KMS-11 (cell line): Measurements from ENCODE around the gene PCSK6.

Experiments
- H2AFZ ChIP-seq: fragments of 200-600 bp; sonication (generic); 2 replicates; pipeline ENCODE4 v1.6.1; 2016; ENCODE audit warnings: antibody characterized with exemption, mixed run types, low read depth
- H3K27ac ChIP-seq: fragments of 200-600 bp; sonication (generic); 2 replicates; pipeline ENCODE4 v1.6.1; 2016; ENCODE audit warnings: mild to moderate bottlenecking, mixed run types
- H3K27me3 ChIP-seq: fragments of 200-600 bp; sonication (generic); 2 replicates; pipeline ENCODE4 v1.6.1; 2017; ENCODE audit warnings: mild to moderate bottlenecking, low read depth, mixed run types, moderate library complexity; ENCODE audit not compliant: insufficient read depth
- H3K36me3 ChIP-seq: fragments of 200-600 bp; sonication (generic); 2 replicates; pipeline ENCODE4 v1.6.1; 2017; ENCODE audit warnings: mild to moderate bottlenecking, mixed run types; ENCODE audit not compliant: insufficient read depth
- H3K4me1 ChIP-seq: fragments of 200-600 bp; sonication (generic); 2 replicates; pipeline ENCODE4 v1.6.1; 2016; ENCODE audit warnings: mild to moderate bottlenecking, low read depth, mixed run types; ENCODE audit not compliant: poor library complexity, severe bottlenecking
- H3K4me2 ChIP-seq: fragments of 200-600 bp; sonication (generic); 2 replicates; pipeline ENCODE4 v1.7.0; 2016; ENCODE audit warnings: mild to moderate bottlenecking, mixed run types
- H3K4me3 ChIP-seq: fragments of 200-600 bp; sonication (generic); IDR thresholded peaks from 2 replicates; pipeline ENCODE4 v1.6.1; 2017; ENCODE audit warnings: low read depth, low read length, mixed read lengths; ENCODE audit not compliant: insufficient read depth
- H3K79me2 ChIP-seq: fragments of 200-600 bp; sonication (generic); 2 replicates; pipeline ENCODE4 v1.6.1; 2016; ENCODE audit warnings: low read depth, mixed run types; ENCODE audit not compliant: insufficient read depth
- H3K9ac ChIP-seq: fragments of 200-600 bp; sonication (generic); 2 replicates; pipeline ENCODE4 v1.6.1; 2016; ENCODE audit warnings: mild to moderate bottlenecking, mixed run types
- H4K20me1 ChIP-seq: fragments of 200-600 bp; sonication (generic); 2 replicates; pipeline ENCODE4 v1.6.1; 2016; ENCODE audit warnings: mild to moderate bottlenecking, mixed run types; ENCODE audit not compliant: insufficient read depth
- CTCF ChIP-seq: fragments of 200-600 bp; sonication (generic); conservative IDR thresholded peaks from 2 replicates; pipeline ENCODE4 v1.6.1; 2017; ENCODE audit warnings: low read depth, mild to moderate bottlenecking, antibody characterized with exemption, low read length, moderate library complexity, mixed read lengths

The PCSK6 gene

GRCh38 chr15:101449471-101450402 lies 39.8 kb downstream of the PCSK6 start:
- Histone ChIP-seq H3K27ac (no peak overlapping the region), H3K4me2 (no peak overlapping the region)

GRCh38 chr15:101448336-101448735 lies 41.2 kb downstream of the PCSK6 start:
- Histone ChIP-seq H3K4me1 (no peaks in the 10 kb centered on the region), H3K79me2 (no peaks in the 10 kb centered on the region), H3K4me3 (no peak overlapping the region), H2AFZ (no peak overlapping the region), H4K20me1 (no peaks in the 10 kb centered on the region), H3K27me3 (no peaks in the 10 kb centered on the region), H3K36me3 (no peaks in the 10 kb centered on the region), H3K4me2 (no peak overlapping the region), H3K27ac (no peak overlapping the region), H3K9ac (no peak overlapping the region)
- TF ChIP-seq CTCF: no peak

More at GRCh38 chr15:101449471-101450402, 39.8 kb downstream of the PCSK6 start:
- Histone ChIP-seq H3K27me3 (no peaks in the 10 kb centered on the region), H3K4me1 (no peaks in the 10 kb centered on the region), H4K20me1 (no peaks in the 10 kb centered on the region), H2AFZ (no peak overlapping the region), H3K79me2 (no peaks in the 10 kb centered on the region), H3K36me3 (no peaks in the 10 kb centered on the region), H3K9ac (no peak overlapping the region), H3K4me3 (no peak overlapping the region)
- no peak for TF ChIP-seq CTCF

- H3K9ac ChIP-seq: no peak overlapping the region
- H3K27ac ChIP-seq: no peak overlapping the region
- no peaks in the 10 kb centered on the region for H4K20me1 ChIP-seq
- H3K27me3 ChIP-seq: no peaks in the 10 kb centered on the region
- no peaks in the 10 kb centered on the region for H3K79me2 ChIP-seq
- no peak overlapping the region for H3K4me3 ChIP-seq
- H2AFZ ChIP-seq: no peak overlapping the region
- H3K4me2 ChIP-seq: no peak overlapping the region
- no peak for TF ChIP-seq CTCF
- no peaks in the 10 kb centered on the region for H3K36me3 ChIP-seq
- H3K4me1 ChIP-seq: no peaks in the 10 kb centered on the region
These were observed 41.9 kb downstream of the PCSK6 start for GRCh38 chr15:101447561-101448071.

- H3K9ac ChIP-seq: no peak overlapping the region
These were observed 42.4 kb downstream of the PCSK6 start for GRCh38 chr15:101447168-101447533.

More at GRCh38 chr15:101447168-101447533, 42.4 kb downstream of the PCSK6 start:
- no peak overlapping the region for H2AFZ ChIP-seq
- no peaks in the 10 kb centered on the region for H3K4me1 ChIP-seq
- H3K4me3 ChIP-seq: no peak overlapping the region
- H3K79me2 ChIP-seq: no peaks in the 10 kb centered on the region
- no peaks in the 10 kb centered on the region for H3K36me3 ChIP-seq
- H3K4me2 ChIP-seq: no peak overlapping the region
- TF ChIP-seq CTCF: no peak
- no peak overlapping the region for H3K27ac ChIP-seq
- no peaks in the 10 kb centered on the region for H3K27me3 ChIP-seq
- no peaks in the 10 kb centered on the region for H4K20me1 ChIP-seq
